ENCODE results near the gene VWC2L.

DNA sequence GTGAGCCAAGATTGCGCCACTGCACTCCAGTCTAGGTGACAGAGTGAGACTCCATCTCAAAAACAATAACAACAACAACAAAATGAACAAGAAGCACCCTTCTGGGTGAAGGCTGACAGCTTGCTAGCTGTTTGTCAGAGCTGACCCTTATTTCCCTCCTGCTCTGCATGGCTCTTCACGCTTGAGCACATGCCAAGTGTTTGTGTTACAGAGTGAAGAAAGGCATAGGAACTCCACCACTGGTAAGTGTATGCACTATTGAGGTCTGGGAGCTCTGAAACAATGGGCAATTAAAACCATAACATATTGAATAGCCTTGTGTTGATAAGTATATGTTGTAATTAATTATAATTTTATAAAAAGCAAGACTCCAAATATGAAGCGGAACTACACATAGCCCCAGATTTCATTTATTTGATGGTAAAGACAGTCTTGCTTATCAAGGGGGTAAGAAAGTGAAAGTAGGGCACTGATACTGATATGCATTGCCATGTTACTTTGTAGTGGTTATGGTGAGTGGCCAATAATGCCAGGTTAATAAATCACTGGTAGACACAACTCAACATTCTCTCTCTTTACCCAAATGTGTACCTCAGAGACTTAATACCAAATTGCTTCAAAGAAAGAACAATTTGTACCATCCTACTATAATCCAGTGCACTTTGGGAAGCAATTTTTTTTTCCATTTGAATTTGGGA, 163.4 kb downstream of the VWC2L start:
- TF ChIP-seq, protein P1, sequence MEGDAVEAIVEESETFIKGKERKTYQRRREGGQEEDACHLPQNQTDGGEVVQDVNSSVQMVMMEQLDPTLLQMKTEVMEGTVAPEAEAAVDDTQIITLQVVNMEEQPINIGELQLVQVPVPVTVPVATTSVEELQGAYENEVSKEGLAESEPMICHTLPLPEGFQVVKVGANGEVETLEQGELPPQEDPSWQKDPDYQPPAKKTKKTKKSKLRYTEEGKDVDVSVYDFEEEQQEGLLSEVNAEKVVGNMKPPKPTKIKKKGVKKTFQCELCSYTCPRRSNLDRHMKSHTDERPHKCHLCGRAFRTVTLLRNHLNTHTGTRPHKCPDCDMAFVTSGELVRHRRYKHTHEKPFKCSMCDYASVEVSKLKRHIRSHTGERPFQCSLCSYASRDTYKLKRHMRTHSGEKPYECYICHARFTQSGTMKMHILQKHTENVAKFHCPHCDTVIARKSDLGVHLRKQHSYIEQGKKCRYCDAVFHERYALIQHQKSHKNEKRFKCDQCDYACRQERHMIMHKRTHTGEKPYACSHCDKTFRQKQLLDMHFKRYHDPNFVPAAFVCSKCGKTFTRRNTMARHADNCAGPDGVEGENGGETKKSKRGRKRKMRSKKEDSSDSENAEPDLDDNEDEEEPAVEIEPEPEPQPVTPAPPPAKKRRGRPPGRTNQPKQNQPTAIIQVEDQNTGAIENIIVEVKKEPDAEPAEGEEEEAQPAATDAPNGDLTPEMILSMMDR (IDR thresholded peaks at IDR 0.05): no peak
- no peak for TF ChIP-seq EP300 (IDR thresholded peaks at IDR 0.05)

Measured in ovary (tissue), 3 donors.